Upper lobe of left lung (tissue), 4 donors: ENCODE results near the gene KIF6.

Source experiments
- CTCF ChIP-seq, 6 experiments: fragments of 450-650 bp in 4 of 6; fragments of 200-600 bp in 2 of 6; sonication (generic) in 2 of 6; IDR thresholded peaks; one replicate each; pipeline ENCODE4 v1.5.1; 2016 to 2019; ENCODE audit warnings: antibody characterized with exemption in 6 of 6
- EP300 ChIP-seq, 4 donors: sonication (generic); formaldehyde crosslinking; IDR thresholded peaks; one replicate each; pipeline ENCODE4 v1.5.1; 2017; ENCODE audit warnings: antibody characterized with exemption in 4 of 4, control low read depth in 2 of 4
- POLR2A ChIP-seq, 4 donors: fragments of 450-650 bp; IDR thresholded peaks; one replicate each; pipeline ENCODE4 v1.5.1; 2016 to 2017; ENCODE audit warnings: antibody characterized with exemption in 4 of 4, mild to moderate bottlenecking in 2 of 4
- POLR2AphosphoS5 ChIP-seq, 2 donors: sonication (generic); formaldehyde crosslinking; IDR thresholded peaks; one replicate each; pipeline ENCODE4 v1.5.1; 2017; ENCODE audit warnings: antibody characterized with exemption in 2 of 2

DNA sequence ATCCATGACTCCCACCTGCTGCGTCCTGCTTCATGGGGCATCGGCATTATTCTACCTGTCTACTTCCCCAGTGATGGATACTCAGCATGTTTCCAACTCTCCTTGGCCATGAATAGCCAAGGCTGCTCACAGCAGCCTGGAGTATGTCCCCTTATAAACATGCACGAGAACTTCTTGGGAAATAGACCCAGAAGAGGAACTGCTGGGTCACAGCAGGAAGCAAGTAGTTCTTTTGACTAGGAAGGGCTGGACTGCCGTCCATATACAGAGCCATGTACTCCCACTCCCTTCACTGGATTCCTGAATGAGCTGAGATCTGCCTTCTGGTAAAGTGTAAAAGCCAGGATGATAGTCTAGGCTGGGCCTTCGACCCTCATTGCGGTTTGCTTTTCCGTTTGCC, 296.4 kb downstream of the KIF6 start:
- no peak for TF ChIP-seq CTCF (IDR thresholded peaks at IDR 0.05)
- no peak for TF ChIP-seq POLR2AphosphoS5 (IDR thresholded peaks at IDR 0.05)
- TF ChIP-seq POLR2A (IDR thresholded peaks at IDR 0.05), result no peak
- TF ChIP-seq EP300 (IDR thresholded peaks at IDR 0.05), result no peak
